Stimulated activated CD8-positive, alpha-beta memory T cell treated with anti-CD3 and anti-CD28 coated beads, Interleukin-15, amount 100 ng/mL, for 48 hours (primary cell): ENCODE measurements around the gene KCNMA1.

Experiments used
- DNase-seq, 2 donors: peaks; one replicate each; pipeline ENCODE4 v3.0.0-alpha.2; 2020; ENCODE audit warnings: low read depth in 2 of 2

The KCNMA1 gene

GRCh38 chr10:76946270-76946669 is 691.3 kb downstream of the KCNMA1 start:
- DNase-seq = no peak

- no peak for DNase-seq
Observed at GRCh38 chr10:76945166-76945565, 692.4 kb downstream of the KCNMA1 start.

GRCh38 chr10:76944640-76945039 is 693.0 kb downstream of the KCNMA1 start:
- no peak for DNase-seq

- DNase-seq = no peak
Observed at GRCh38 chr10:76942628-76943416, 694.8 kb downstream of the KCNMA1 start.

- no peak for DNase-seq
Observed at GRCh38 chr10:76939933-76940468, 697.6 kb downstream of the KCNMA1 start.

- no peak for DNase-seq
Observed at GRCh38 chr10:76937181-76937600, 700.4 kb downstream of the KCNMA1 start.

- no peak for DNase-seq
Observed at GRCh38 chr10:76935941-76936613, 701.5 kb downstream of the KCNMA1 start.

GRCh38 chr10:76928565-76928964 is 709.0 kb downstream of the KCNMA1 start:
- no peak for DNase-seq

- no peak for DNase-seq
Observed at GRCh38 chr10:76925636-76926405, 711.8 kb downstream of the KCNMA1 start.

- DNase-seq = no peak
Observed at GRCh38 chr10:76922666-76923065, 714.9 kb downstream of the KCNMA1 start.

- DNase-seq = no peak
Observed at GRCh38 chr10:76921383-76922010, 716.1 kb downstream of the KCNMA1 start.

GRCh38 chr10:76920581-76920980 is 717.0 kb downstream of the KCNMA1 start:
- DNase-seq = no peak

GRCh38 chr10:76918106-76918505 is 719.5 kb downstream of the KCNMA1 start:
- no peak for DNase-seq

- DNase-seq = no peak
Observed at GRCh38 chr10:76917071-76917470, 720.5 kb downstream of the KCNMA1 start.

GRCh38 chr10:76916536-76916935 is 721.1 kb downstream of the KCNMA1 start:
- no peak for DNase-seq

GRCh38 chr10:76915316-76915715 is 722.3 kb downstream of the KCNMA1 start:
- DNase-seq = no peak

- DNase-seq = no peak
Observed at GRCh38 chr10:76911184-76911583, 726.4 kb downstream of the KCNMA1 start.

GRCh38 chr10:76910184-76910962 is 727.2 kb downstream of the KCNMA1 start:
- no peak for DNase-seq

GRCh38 chr10:76906256-76906655 is 731.4 kb downstream of the KCNMA1 start:
- no peak for DNase-seq

- DNase-seq = no peak
Observed at GRCh38 chr10:76905251-76905650, 732.4 kb downstream of the KCNMA1 start.

GRCh38 chr10:76903387-76903945 is 734.1 kb downstream of the KCNMA1 start:
- no peak for DNase-seq
